Endothelial cell of umbilical vein (primary cell): Measurements from ENCODE around the gene ARG2. TPM values are rescaled to one million over a fixed set of nuclear protein-coding genes. Genes with fewer than 3 reads are reported as not detected.

Source experiments
- BruUV-seq: library from RNA; stranded (reverse); fragments of 400-500 nt; replicated peaks from 2 replicates; lab custom pipeline; 2021; lab: Mats Ljungman, UMichigan
- CTCF ChIA-PET: fragments of 300-600, 350-600 bp; sonication (Branson Sonifier 250); formaldehyde crosslinking; loops from one replicate; lab custom pipeline; 2021; ENCODE audit warnings: antibody characterized with exemption, inconsistent platforms; lab: Charles Lee
- POLR2A ChIA-PET: fragments of 300-600, 350-600 bp; sonication (Branson Sonifier 250); formaldehyde crosslinking; loops from one replicate; lab custom pipeline; 2021; ENCODE audit warnings: antibody characterized with exemption, inconsistent platforms; lab: Charles Lee
- DNase-seq: peaks from one replicate; pipeline ENCODE4 v3.0.0-alpha.2; 2011; ENCODE audit warnings: low read depth, low spot score
- FAIRE-seq: peaks from 2 replicates; lab custom pipeline; 2011; peaks lifted over from hg19 to GRCh38; lab: Jason Lieb, UNC
- H2AFZ ChIP-seq: 2 replicates; pipeline ENCODE4 v1.6.0; 2012; ENCODE audit warnings: low read depth, low read length, control low read depth, inconsistent platforms
- H3K27ac ChIP-seq: 2 replicates; pipeline ENCODE4 v1.5.1; 2011; ENCODE audit warnings: low read depth, mild to moderate bottlenecking, control low read depth, low read length, moderate library complexity; ENCODE audit not compliant: insufficient read depth
- H3K27me3 ChIP-seq, 2 experiments: 2 replicates each; pipeline versions ENCODE4 v1.6.0 to v1.6.1; 2011; ENCODE audit warnings: low read length in 2 of 2, mixed read lengths in 1 of 2; ENCODE audit not compliant: control insufficient read depth in 2 of 2, insufficient read depth in 2 of 2
- H3K36me3 ChIP-seq, 2 experiments: 2 replicates in 1 of 2; 3 replicates in 1 of 2; pipeline ENCODE4 v1.5.1; 2011; ENCODE audit warnings: low read length in 2 of 2, mild to moderate bottlenecking in 1 of 2, moderate library complexity in 1 of 2; ENCODE audit not compliant: control insufficient read depth in 2 of 2, insufficient read depth in 2 of 2; ENCODE audit errors: extremely low read depth in 1 of 2
- H3K4me1 ChIP-seq: 3 replicates; pipeline ENCODE4 v1.5.1; 2011; ENCODE audit warnings: mild to moderate bottlenecking, low read length; ENCODE audit not compliant: control insufficient read depth, insufficient read depth; ENCODE audit errors: extremely low read depth
- H3K4me2 ChIP-seq: 2 replicates; pipeline ENCODE4 v1.6.1; 2011; ENCODE audit warnings: low read length, control low read depth, mixed read lengths; ENCODE audit not compliant: insufficient read depth
- H3K4me3 ChIP-seq, 3 experiments: fragments of 200-600 bp in 1 of 3; sonication (generic), shearing (Covaris generic) in 1 of 3; replicated peaks in 1 of 3; 2 replicates each; pipeline ENCODE4 v1.5.1; 2011 to 2016; ENCODE audit warnings: control low read depth in 3 of 3, low read length in 3 of 3, mild to moderate bottlenecking in 2 of 3, inconsistent platforms in 1 of 3, low read depth in 1 of 3, moderate library complexity in 1 of 3; ENCODE audit not compliant: insufficient read depth in 1 of 3
- H3K79me2 ChIP-seq: 2 replicates; pipeline ENCODE4 v1.6.0; 2012; ENCODE audit warnings: low read length, inconsistent platforms; ENCODE audit not compliant: control insufficient read depth, insufficient read depth
- H3K9ac ChIP-seq: replicated peaks from 2 replicates; pipeline ENCODE3; 2011; ENCODE audit warnings: low read length, control low read depth; ENCODE audit not compliant: insufficient read depth; ENCODE audit errors: extremely low read depth
- H3K9me1 ChIP-seq: replicated peaks from 3 replicates; pipeline ENCODE4 v1.6.0; 2011; ENCODE audit warnings: mild to moderate bottlenecking, low read length; ENCODE audit not compliant: control insufficient read depth, insufficient read depth; ENCODE audit errors: extremely low read depth
- H3K9me3 ChIP-seq: replicated peaks from 2 replicates; pipeline ENCODE4 v1.5.1; 2012; ENCODE audit warnings: low read length, inconsistent platforms; ENCODE audit not compliant: control insufficient read depth, insufficient read depth
- H4K20me1 ChIP-seq: replicated peaks from 2 replicates; pipeline ENCODE3; 2011; ENCODE audit warnings: mild to moderate bottlenecking, low read length; ENCODE audit not compliant: control insufficient read depth, insufficient read depth; ENCODE audit errors: extremely low read depth
- EZH2 ChIP-seq: IDR thresholded peaks from 2 replicates; pipeline ENCODE4 v1.6.1; 2012; ENCODE audit warnings: borderline replicate concordance, low read depth, mild to moderate bottlenecking, moderate library complexity, low read length, inconsistent platforms; ENCODE audit not compliant: severe bottlenecking
- FOS ChIP-seq: IDR thresholded peaks from 2 replicates; pipeline ENCODE4 v1.6.1; 2011; ENCODE audit warnings: mild to moderate bottlenecking, low read length, moderate library complexity, borderline replicate concordance; ENCODE audit not compliant: insufficient read depth
- GATA2 ChIP-seq: IDR thresholded peaks from 2 replicates; pipeline ENCODE4 v1.7.0; 2011; ENCODE audit warnings: low read depth, mild to moderate bottlenecking, moderate library complexity, mixed read lengths, low read length; ENCODE audit not compliant: insufficient read length, insufficient read depth
- JUN ChIP-seq: IDR thresholded peaks from 2 replicates; pipeline ENCODE4 v1.6.1; 2011; ENCODE audit warnings: borderline replicate concordance, low read depth; ENCODE audit not compliant: insufficient read length, insufficient read depth
- MAX ChIP-seq: IDR thresholded peaks from 2 replicates; pipeline ENCODE4 v1.6.1; 2011; ENCODE audit not compliant: insufficient read depth, insufficient read length
- MYC ChIP-seq: IDR thresholded peaks from one replicate; pipeline ENCODE4 v1.6.1; 2011; ENCODE audit warnings: mild to moderate bottlenecking, low read depth, low read length
- POLR2A ChIP-seq: IDR thresholded peaks from 2 replicates; pipeline ENCODE4 v1.6.1; 2012; ENCODE audit warnings: low read depth, mild to moderate bottlenecking, control low read depth, low read length
- POLR2AphosphoS5 ChIP-seq: IDR thresholded peaks from 2 replicates; pipeline ENCODE4 v1.6.1; 2012; ENCODE audit warnings: low read depth, mild to moderate bottlenecking, control low read depth, low read length, moderate library complexity; ENCODE audit not compliant: insufficient read depth
- dilution Hi-C: fragments of 300-500 bp; cut with MboI; formaldehyde crosslinking; loops from one replicate; pipeline ENCODE4 v1.15.0; 2019; ENCODE audit warnings: low sequenced_read_pairs; ENCODE audit not compliant: extremely low pct_ligation_motif_present
- intact Hi-C: fragments of 100-400 bp; cut with micrococcal nuclease; formaldehyde crosslinking; loops from one replicate; pipeline ENCODE4 v1.10.0; 2022
- polyA plus RNA-seq, 4 experiments: library from polyadenylated mRNA; depleted of rRNA in 3 of 4; stranded (reverse) in 3 of 4; unstranded in 1 of 4; fragments of >200 nt; gene quantifications; 2 replicates each; pipeline versions ENCODE4 v1.2.1 to v1.2.3, GENCODE V29; 2011 to 2012; ENCODE audit warnings: missing spikeins in 1 of 4
- total RNA-seq: library from RNA; stranded (reverse); gene quantifications from 2 replicates; pipeline ENCODE4 v1.2.3, GENCODE V29; 2021
- TF ChIP-seq, protein P1 (sequence below), 2 donors: IDR thresholded peaks; 1 replicate in 1 of 2; 2 replicates in 1 of 2; pipeline ENCODE4 v1.5.1; 2011; ENCODE audit warnings: low read length in 2 of 2, mild to moderate bottlenecking in 2 of 2, moderate library complexity in 2 of 2, control low read depth in 1 of 2, inconsistent platforms in 1 of 2, low read depth in 1 of 2; ENCODE audit not compliant: insufficient read depth in 1 of 2; ENCODE audit errors: extremely low read depth in 1 of 2

ARG2 gene
- total and polyA plus RNA-seq, 2 donors (not counting 3 experiments of a cell fraction or from before 2014, with no cell fraction given), result 16.6 to 22.5 TPM

- Histone ChIP-seq H3K36me3 (no peaks in the 10 kb centered on the region), H3K4me3 (no peak overlapping the region), H3K4me1 (no peaks in the 10 kb centered on the region), H3K4me2 (no peak overlapping the region), H3K79me2 (no peaks in the 10 kb centered on the region), H4K20me1 (no peaks in the 10 kb centered on the region), H3K27me3 (peaks cover 0 to 1% of the 10 kb centered on the region in 2 experiments), H2AFZ (no peak overlapping the region), H3K9ac (no peak overlapping the region), H3K9me3 (no peaks in the 10 kb centered on the region), H3K9me1 (no peaks in the 10 kb centered on the region), H3K27ac (no peak overlapping the region)
- DNase-seq, result no peak
- intact Hi-C loops, result no loop called here
- BruUV-seq, result no TSS peak
- dilution Hi-C loops, result no loop called here
- ChIA-PET CTCF (interaction anchor here (0.8 to 6.4 kb wide), 4 partner anchors 47 to 145 kb away, joined by 3 to 336 read pairs (median 150); no protein-coding TSS in a partner anchor), POLR2A (no interaction called here)
- TF ChIP-seq POLR2AphosphoS5, result no peak
- TF ChIP-seq, protein P1, sequence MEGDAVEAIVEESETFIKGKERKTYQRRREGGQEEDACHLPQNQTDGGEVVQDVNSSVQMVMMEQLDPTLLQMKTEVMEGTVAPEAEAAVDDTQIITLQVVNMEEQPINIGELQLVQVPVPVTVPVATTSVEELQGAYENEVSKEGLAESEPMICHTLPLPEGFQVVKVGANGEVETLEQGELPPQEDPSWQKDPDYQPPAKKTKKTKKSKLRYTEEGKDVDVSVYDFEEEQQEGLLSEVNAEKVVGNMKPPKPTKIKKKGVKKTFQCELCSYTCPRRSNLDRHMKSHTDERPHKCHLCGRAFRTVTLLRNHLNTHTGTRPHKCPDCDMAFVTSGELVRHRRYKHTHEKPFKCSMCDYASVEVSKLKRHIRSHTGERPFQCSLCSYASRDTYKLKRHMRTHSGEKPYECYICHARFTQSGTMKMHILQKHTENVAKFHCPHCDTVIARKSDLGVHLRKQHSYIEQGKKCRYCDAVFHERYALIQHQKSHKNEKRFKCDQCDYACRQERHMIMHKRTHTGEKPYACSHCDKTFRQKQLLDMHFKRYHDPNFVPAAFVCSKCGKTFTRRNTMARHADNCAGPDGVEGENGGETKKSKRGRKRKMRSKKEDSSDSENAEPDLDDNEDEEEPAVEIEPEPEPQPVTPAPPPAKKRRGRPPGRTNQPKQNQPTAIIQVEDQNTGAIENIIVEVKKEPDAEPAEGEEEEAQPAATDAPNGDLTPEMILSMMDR (IDR thresholded peaks at IDR 0.05; ENCODE audit: extremely low read depth in 1 of 2, insufficient read depth in 1 of 2, low read depth in 1 of 2, low read length in 2 of 2), result no peak
- no peak for TF ChIP-seq MAX
- no peak for TF ChIP-seq MYC
- TF ChIP-seq JUN, result no peak
- TF ChIP-seq POLR2A, result no peak
- no peak for TF ChIP-seq FOS
- TF ChIP-seq EZH2, result no peak
- no peak for TF ChIP-seq GATA2
- FAIRE-seq, result no peak
Measured at GRCh38 chr14:67574156-67574555, 45.6 kb upstream of the ARG2 start.
